Measurements from ENCODE around the gene ASB15.

GRCh38 chr7:123553159-123553558 lies 48.5 kb upstream of the ASB15 start:
- TF ChIP-seq CTCF (IDR thresholded peaks at IDR 0.05): no peak
- no peak for TF ChIP-seq REST (IDR thresholded peaks at IDR 0.05; ENCODE audit: insufficient read depth in 1 of 2, low read depth in 2 of 2, low read length in 1 of 2)
- TF ChIP-seq POLR2AphosphoS5 (IDR thresholded peaks at IDR 0.05; ENCODE audit: low read depth, low read length): no peak

All from Panc1 (cell line).